Sigmoid colon (tissue), 4 donors: ENCODE results near the gene ANGPTL8.

Experiments used
- EP300 ChIP-seq, 4 donors: sonication (generic); formaldehyde crosslinking; IDR thresholded peaks; one replicate each; pipeline ENCODE4 v1.6.1; 2017; ENCODE audit warnings: antibody characterized with exemption in 4 of 4
- POLR2A ChIP-seq, 2 donors: fragments of 450-650 bp; IDR thresholded peaks; one replicate each; pipeline ENCODE4 v1.6.1; 2016; ENCODE audit warnings: antibody characterized with exemption in 2 of 2, mild to moderate bottlenecking in 2 of 2, moderate library complexity in 2 of 2
- POLR2AphosphoS5 ChIP-seq, 4 donors: sonication (generic); formaldehyde crosslinking; IDR thresholded peaks; one replicate each; pipeline ENCODE4 v1.6.1; 2017; ENCODE audit warnings: antibody characterized with exemption in 4 of 4
- TF ChIP-seq, protein P1 (sequence below), 4 experiments: fragments of 450-650 bp in 3 of 4; fragments of 200-600 bp in 1 of 4; IDR thresholded peaks; one replicate each; pipeline ENCODE4 v1.5.1; 2016 to 2019; ENCODE audit warnings: antibody characterized with exemption in 4 of 4, mild to moderate bottlenecking in 3 of 4, moderate library complexity in 2 of 4

GRCh38 chr19:11236324-11237301 lies 2.8 kb upstream of the ANGPTL8 start:
- TF ChIP-seq EP300 (IDR thresholded peaks at IDR 0.05) (no peak), POLR2A (IDR thresholded peaks at IDR 0.05) (no peak), POLR2AphosphoS5 (IDR thresholded peaks at IDR 0.05) (no peak)
- TF ChIP-seq, protein P1, sequence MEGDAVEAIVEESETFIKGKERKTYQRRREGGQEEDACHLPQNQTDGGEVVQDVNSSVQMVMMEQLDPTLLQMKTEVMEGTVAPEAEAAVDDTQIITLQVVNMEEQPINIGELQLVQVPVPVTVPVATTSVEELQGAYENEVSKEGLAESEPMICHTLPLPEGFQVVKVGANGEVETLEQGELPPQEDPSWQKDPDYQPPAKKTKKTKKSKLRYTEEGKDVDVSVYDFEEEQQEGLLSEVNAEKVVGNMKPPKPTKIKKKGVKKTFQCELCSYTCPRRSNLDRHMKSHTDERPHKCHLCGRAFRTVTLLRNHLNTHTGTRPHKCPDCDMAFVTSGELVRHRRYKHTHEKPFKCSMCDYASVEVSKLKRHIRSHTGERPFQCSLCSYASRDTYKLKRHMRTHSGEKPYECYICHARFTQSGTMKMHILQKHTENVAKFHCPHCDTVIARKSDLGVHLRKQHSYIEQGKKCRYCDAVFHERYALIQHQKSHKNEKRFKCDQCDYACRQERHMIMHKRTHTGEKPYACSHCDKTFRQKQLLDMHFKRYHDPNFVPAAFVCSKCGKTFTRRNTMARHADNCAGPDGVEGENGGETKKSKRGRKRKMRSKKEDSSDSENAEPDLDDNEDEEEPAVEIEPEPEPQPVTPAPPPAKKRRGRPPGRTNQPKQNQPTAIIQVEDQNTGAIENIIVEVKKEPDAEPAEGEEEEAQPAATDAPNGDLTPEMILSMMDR (IDR thresholded peaks at IDR 0.05) = no peak
